Suppressor macrophage treated with lipopolysaccharide for 1 hour (primary cell): ENCODE results near the gene SSH2.
"Not testable (repeated sequence)": the region's sequence is repeated elsewhere in the genome, so short reads cannot be mapped to it uniquely, and the experiment has no call there.

ENCODE experiments used
- DNase-seq, 3 donors: peaks; one replicate each; pipeline ENCODE4 v3.0.0-alpha.2; 2020 to 2022

The SSH2 gene

GRCh38 chr17:29728490-29728889 lies 201.5 kb downstream of the SSH2 start:
- no peak for DNase-seq

- DNase-seq: peak; percentile 39 to 68 (median 60)
These were observed 203.2 kb downstream of the SSH2 start for GRCh38 chr17:29726715-29727252.

GRCh38 chr17:29725408-29725807 lies 204.6 kb downstream of the SSH2 start:
- not testable (repeated sequence) for DNase-seq

GRCh38 chr17:29723278-29724047 lies 206.6 kb downstream of the SSH2 start:
- DNase-seq: peak; percentile 30 to 66 (median 60)

GRCh38 chr17:29722411-29723198 lies 207.4 kb downstream of the SSH2 start:
- peak; percentile 84 to 95 (median 90) for DNase-seq

- DNase-seq: no peak
These were observed 209.5 kb downstream of the SSH2 start for GRCh38 chr17:29720551-29720950.

- no peak for DNase-seq
These were observed 210.6 kb downstream of the SSH2 start for GRCh38 chr17:29719469-29719868.

- DNase-seq: no peak
These were observed 211.5 kb downstream of the SSH2 start for GRCh38 chr17:29718446-29719039.

GRCh38 chr17:29717817-29718216 lies 212.2 kb downstream of the SSH2 start:
- DNase-seq: no peak

GRCh38 chr17:29716566-29716965 lies 213.5 kb downstream of the SSH2 start:
- DNase-seq: peak; percentile 32 to 51 (median 50)

GRCh38 chr17:29715680-29716079 lies 214.3 kb downstream of the SSH2 start:
- no peak for DNase-seq

GRCh38 chr17:29714146-29714545 lies 215.9 kb downstream of the SSH2 start:
- no peak for DNase-seq

- no peak for DNase-seq
These were observed 216.4 kb downstream of the SSH2 start for GRCh38 chr17:29713626-29714025.

GRCh38 chr17:29711588-29712385 lies 218.2 kb downstream of the SSH2 start:
- no peak for DNase-seq

- peak in 2 of 3 donors; percentile 23 to 44 for DNase-seq
These were observed 219.1 kb downstream of the SSH2 start for GRCh38 chr17:29710891-29711418.

- DNase-seq: no peak
These were observed 219.5 kb downstream of the SSH2 start for GRCh38 chr17:29710520-29710884.

GRCh38 chr17:29709866-29710519 lies 220.0 kb downstream of the SSH2 start:
- DNase-seq: no peak

- DNase-seq: no peak
These were observed 222.8 kb downstream of the SSH2 start for GRCh38 chr17:29707212-29707571.

GRCh38 chr17:29706045-29706431 lies 224.0 kb downstream of the SSH2 start:
- DNase-seq: no peak

- no peak for DNase-seq
These were observed 224.6 kb downstream of the SSH2 start for GRCh38 chr17:29705386-29705785.

- no peak for DNase-seq
These were observed 230.7 kb downstream of the SSH2 start for GRCh38 chr17:29699283-29699682.

- DNase-seq: no peak
These were observed 231.2 kb downstream of the SSH2 start for GRCh38 chr17:29698837-29699236.
